Measurements from ENCODE around the gene MIA2. TPM values are rescaled to one million over a fixed set of nuclear protein-coding genes. Genes with fewer than 3 reads are reported as not detected.

Gene MIA2
- total and polyA plus RNA-seq, 9 donors: 13.3 to 22.9 (median 16.8) TPM

- Histone ChIP-seq H3K27ac (ENCODE audit: low read length) (no peak overlapping the region), H3K27me3 (ENCODE audit: control insufficient read depth, insufficient read depth, low read length) (no peaks in the 10 kb centered on the region), H3K36me3 (ENCODE audit: control insufficient read depth, insufficient read depth, low read length) (no peaks in the 10 kb centered on the region), H3K9me3 (replicated peaks; ENCODE audit: control insufficient read depth, low read depth, low read length) (no peaks in the 10 kb centered on the region), H3K4me1 (ENCODE audit: control insufficient read depth, insufficient read depth, low read length) (no peaks in the 10 kb centered on the region), H3K4me3 (ENCODE audit: low read length) (no peak overlapping the region)
- 100% methylated on average over 2 of the region's 4 CpGs for WGBS (ENCODE audit: insufficient coverage)
- DNase-seq: no peak
These were observed 147.7 kb downstream of the MIA2 start for GRCh38 chr14:39381366-39381765.

DNA sequence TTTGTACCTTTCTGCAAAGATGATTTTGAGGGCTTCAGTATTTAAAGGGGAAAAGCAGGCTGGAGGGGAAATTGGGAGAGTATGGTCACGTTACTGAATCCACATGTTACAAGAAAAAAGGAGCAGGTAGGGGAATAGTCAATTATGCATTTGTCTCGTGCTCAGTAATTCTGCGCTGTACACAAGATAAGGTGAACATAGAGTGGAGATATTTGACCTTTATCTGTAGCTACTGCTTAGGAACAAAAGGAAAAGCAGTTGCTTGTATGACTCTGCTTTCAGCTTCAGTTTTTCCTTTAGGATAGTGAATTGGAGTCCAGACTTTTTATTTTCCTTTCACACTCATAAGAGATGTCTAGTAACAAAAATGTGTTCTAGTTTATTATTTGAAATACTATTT, 148.7 kb downstream of the MIA2 start:
- H3K4me3 ChIP-seq (ENCODE audit: low read length): no peak overlapping the region
- H3K4me1 ChIP-seq (ENCODE audit: control insufficient read depth, insufficient read depth, low read length): no peaks in the 10 kb centered on the region
- DNase-seq: no peak
- no peaks in the 10 kb centered on the region for H3K27me3 ChIP-seq (ENCODE audit: control insufficient read depth, insufficient read depth, low read length)
- no peaks in the 10 kb centered on the region for H3K36me3 ChIP-seq (ENCODE audit: control insufficient read depth, insufficient read depth, low read length)
- no peaks in the 10 kb centered on the region for H3K9me3 ChIP-seq (replicated peaks; ENCODE audit: control insufficient read depth, low read depth, low read length)
- 84% methylated on average over 3 of the region's 3 CpGs for WGBS (ENCODE audit: insufficient coverage)
- H3K27ac ChIP-seq (ENCODE audit: low read length): no peak overlapping the region

- no peak for DNase-seq
- Histone ChIP-seq H3K27me3 (ENCODE audit: control insufficient read depth, insufficient read depth, low read length) (no peaks in the 10 kb centered on the region), H3K4me1 (ENCODE audit: control insufficient read depth, insufficient read depth, low read length) (no peaks in the 10 kb centered on the region), H3K9me3 (replicated peaks; ENCODE audit: control insufficient read depth, low read depth, low read length) (no peaks in the 10 kb centered on the region), H3K4me3 (ENCODE audit: low read length) (no peak overlapping the region), H3K27ac (ENCODE audit: low read length) (no peak overlapping the region), H3K36me3 (ENCODE audit: control insufficient read depth, insufficient read depth, low read length) (no peaks in the 10 kb centered on the region)
- WGBS (ENCODE audit: insufficient coverage): no CpG with 5 or more reads among the region's 1 CpG
These were observed 149.4 kb downstream of the MIA2 start for GRCh38 chr14:39383026-39383660.

- 43% methylated on average over 1 of the region's 1 CpG for WGBS (ENCODE audit: insufficient coverage)
These were observed 150.0 kb downstream of the MIA2 start for GRCh38 chr14:39383741-39384140.

DNA sequence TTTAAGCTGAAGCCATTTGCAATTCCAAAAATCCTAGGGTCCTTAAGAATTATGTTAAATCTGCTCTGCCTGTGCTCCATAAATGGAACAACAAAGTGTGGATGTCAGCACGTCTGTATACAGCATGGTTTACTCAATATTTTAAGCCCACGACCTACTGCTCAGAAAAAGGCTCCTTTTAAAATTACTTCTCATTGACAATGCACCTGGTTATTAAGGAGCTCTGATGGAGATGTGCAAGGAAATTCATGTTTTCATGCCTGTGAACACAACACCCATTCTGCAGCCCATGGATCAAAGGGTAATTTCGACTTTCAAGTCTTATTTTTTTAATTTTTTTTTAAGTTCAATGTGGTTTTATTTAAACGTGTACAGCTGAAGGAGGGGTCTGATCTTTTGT, 150.5 kb downstream of the MIA2 start:
- Histone ChIP-seq H3K27me3 (ENCODE audit: control insufficient read depth, insufficient read depth, low read length) (no peaks in the 10 kb centered on the region), H3K27ac (ENCODE audit: low read length) (no peak overlapping the region), H3K36me3 (ENCODE audit: control insufficient read depth, insufficient read depth, low read length) (no peaks in the 10 kb centered on the region), H3K4me1 (ENCODE audit: control insufficient read depth, insufficient read depth, low read length) (no peaks in the 10 kb centered on the region), H3K9me3 (replicated peaks; ENCODE audit: control insufficient read depth, low read depth, low read length) (no peaks in the 10 kb centered on the region), H3K4me3 (ENCODE audit: low read length) (no peak overlapping the region)
- WGBS (ENCODE audit: insufficient coverage): 72% methylated on average over 2 of the region's 4 CpGs
- no peak for DNase-seq

More at GRCh38 chr14:39383741-39384140, 150.0 kb downstream of the MIA2 start:
- Histone ChIP-seq H3K4me3 (ENCODE audit: low read length) (no peak overlapping the region), H3K27me3 (ENCODE audit: control insufficient read depth, insufficient read depth, low read length) (no peaks in the 10 kb centered on the region), H3K4me1 (ENCODE audit: control insufficient read depth, insufficient read depth, low read length) (no peaks in the 10 kb centered on the region), H3K36me3 (ENCODE audit: control insufficient read depth, insufficient read depth, low read length) (no peaks in the 10 kb centered on the region), H3K27ac (ENCODE audit: low read length) (no peak overlapping the region), H3K9me3 (replicated peaks; ENCODE audit: control insufficient read depth, low read depth, low read length) (no peaks in the 10 kb centered on the region)
- no peak for DNase-seq

- H3K27ac ChIP-seq (ENCODE audit: low read length): no peak overlapping the region
- H3K4me3 ChIP-seq (ENCODE audit: low read length): no peak overlapping the region
- no peaks in the 10 kb centered on the region for H3K27me3 ChIP-seq (ENCODE audit: control insufficient read depth, insufficient read depth, low read length)
- no CpG with 5 or more reads among the region's 1 CpG for WGBS (ENCODE audit: insufficient coverage)
- no peak for DNase-seq
- peaks cover 2% of the 10 kb centered on the region for H3K36me3 ChIP-seq (ENCODE audit: control insufficient read depth, insufficient read depth, low read length)
- no peaks in the 10 kb centered on the region for H3K4me1 ChIP-seq (ENCODE audit: control insufficient read depth, insufficient read depth, low read length)
- no peaks in the 10 kb centered on the region for H3K9me3 ChIP-seq (replicated peaks; ENCODE audit: control insufficient read depth, low read depth, low read length)
These were observed 159.6 kb downstream of the MIA2 start for GRCh38 chr14:39393289-39393688.

DNA sequence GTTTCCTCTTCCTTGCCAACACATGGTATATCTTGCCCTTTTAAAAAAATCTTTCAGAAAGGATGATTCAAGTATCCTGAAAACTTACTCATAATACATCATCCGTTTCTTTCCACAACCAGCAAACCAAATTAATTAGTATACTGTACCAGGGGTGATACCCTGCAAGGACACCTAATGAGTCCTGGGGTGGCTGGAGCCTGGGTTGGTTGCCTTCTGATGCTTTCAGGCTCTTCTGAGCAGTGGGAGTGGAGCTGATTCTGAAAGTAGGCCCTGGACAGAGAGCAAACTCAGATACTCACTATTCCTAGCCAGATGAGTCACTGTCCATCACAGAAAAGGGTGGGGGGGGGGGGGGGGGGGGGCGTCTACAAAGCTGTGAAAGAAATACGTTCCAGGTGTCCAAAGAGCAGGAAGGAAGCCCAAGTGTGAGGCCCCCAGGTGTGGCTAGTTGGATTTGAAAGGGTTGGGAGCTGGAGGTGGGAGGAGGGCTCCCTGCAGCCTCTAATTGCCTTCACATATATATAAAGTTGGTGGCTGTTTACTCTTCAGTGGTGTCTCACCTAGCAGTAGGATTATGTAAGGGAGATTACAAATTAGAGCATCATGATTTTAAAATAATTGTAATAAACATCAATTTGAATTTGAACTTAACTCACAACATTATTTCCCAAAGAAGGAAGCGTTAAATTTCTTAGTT, 162.0 kb downstream of the MIA2 start:
- no CpG with 5 or more reads among the region's 4 CpGs for WGBS (ENCODE audit: insufficient coverage)
- Histone ChIP-seq H3K9me3 (replicated peaks; ENCODE audit: control insufficient read depth, low read depth, low read length) (no peaks in the 10 kb centered on the region), H3K4me1 (ENCODE audit: control insufficient read depth, insufficient read depth, low read length) (no peaks in the 10 kb centered on the region), H3K27me3 (ENCODE audit: control insufficient read depth, insufficient read depth, low read length) (no peaks in the 10 kb centered on the region), H3K36me3 (ENCODE audit: control insufficient read depth, insufficient read depth, low read length) (peaks cover 4% of the 10 kb centered on the region), H3K27ac (ENCODE audit: low read length) (no peak overlapping the region), H3K4me3 (ENCODE audit: low read length) (no peak overlapping the region)
- no peak for DNase-seq

DNA sequence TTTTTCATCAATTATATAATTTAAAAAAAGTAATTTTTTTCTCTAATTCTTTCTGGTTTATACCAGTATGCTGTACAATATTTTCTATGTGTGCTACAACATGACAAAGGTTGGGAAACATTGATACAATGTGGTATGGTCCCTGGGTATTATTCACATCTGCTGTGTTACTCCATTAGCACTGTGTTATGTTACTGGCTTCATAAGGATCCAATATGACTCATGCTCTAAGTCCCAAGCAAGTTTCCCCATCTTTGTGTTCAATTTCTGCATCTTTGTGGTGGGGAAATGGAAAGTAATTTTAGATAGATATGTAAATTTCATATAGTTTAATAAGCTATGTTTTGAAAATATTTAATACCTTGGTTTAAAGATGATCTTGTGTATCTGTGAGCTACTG, 162.7 kb downstream of the MIA2 start:
- H3K27ac ChIP-seq (ENCODE audit: low read length): no peak overlapping the region

DNA sequence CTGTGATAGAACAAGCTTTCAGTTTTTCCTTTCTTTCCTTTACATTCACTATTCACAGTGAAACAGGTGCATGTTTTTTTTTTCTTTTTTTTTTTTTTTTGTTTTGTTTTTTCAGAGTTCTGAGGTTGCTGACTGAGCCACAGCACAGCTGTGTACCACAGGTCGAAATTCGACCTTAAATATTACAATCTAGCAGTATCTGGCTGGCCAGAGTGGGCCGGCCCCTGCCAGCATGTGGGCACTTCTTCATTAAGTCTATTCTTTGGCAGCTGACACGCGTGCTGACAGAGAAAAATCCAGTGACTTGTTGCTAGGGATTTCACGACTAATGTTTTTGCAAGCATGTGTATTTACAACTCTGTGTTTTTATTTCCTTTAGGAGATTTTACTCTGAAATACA, 164.7 kb downstream of the MIA2 start:
- DNase-seq: no peak
- Histone ChIP-seq H3K27me3 (ENCODE audit: control insufficient read depth, insufficient read depth, low read length) (no peaks in the 10 kb centered on the region), H3K27ac (ENCODE audit: low read length) (no peak overlapping the region), H3K4me3 (ENCODE audit: low read length) (no peak overlapping the region), H3K36me3 (ENCODE audit: control insufficient read depth, insufficient read depth, low read length) (peaks cover 8% of the 10 kb centered on the region), H3K9me3 (replicated peaks; ENCODE audit: control insufficient read depth, low read depth, low read length) (no peaks in the 10 kb centered on the region), H3K4me1 (ENCODE audit: control insufficient read depth, insufficient read depth, low read length) (no peaks in the 10 kb centered on the region)
- 70% methylated on average over 3 of the region's 6 CpGs for WGBS (ENCODE audit: insufficient coverage)

More for the DNA sequence above, 162.7 kb downstream of the MIA2 start:
- Histone ChIP-seq H3K27me3 (ENCODE audit: control insufficient read depth, insufficient read depth, low read length) (no peaks in the 10 kb centered on the region), H3K9me3 (replicated peaks; ENCODE audit: control insufficient read depth, low read depth, low read length) (no peaks in the 10 kb centered on the region), H3K4me3 (ENCODE audit: low read length) (no peak overlapping the region), H3K36me3 (ENCODE audit: control insufficient read depth, insufficient read depth, low read length) (peaks cover 6% of the 10 kb centered on the region), H3K4me1 (ENCODE audit: control insufficient read depth, insufficient read depth, low read length) (no peaks in the 10 kb centered on the region)
- no peak for DNase-seq

DNA sequence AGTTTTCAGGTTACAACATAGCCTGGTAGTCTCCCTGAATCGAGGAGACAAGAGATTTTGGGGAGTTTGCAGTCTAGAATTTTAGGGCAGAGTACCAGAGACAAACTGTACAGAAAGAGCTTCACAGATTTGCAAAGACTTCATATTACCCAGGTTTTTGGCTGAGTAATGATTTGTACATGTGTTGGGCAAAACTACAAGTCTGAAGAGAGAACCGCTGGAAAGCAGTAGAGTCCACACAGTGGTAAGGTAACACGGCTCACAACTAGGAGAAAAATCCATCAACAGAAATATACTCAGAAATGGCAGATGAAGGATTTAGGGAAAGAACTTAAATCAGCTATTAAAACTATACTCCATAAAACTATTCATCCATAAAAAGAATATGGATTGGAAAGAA, 172.8 kb downstream of the MIA2 start:
- Histone ChIP-seq H3K9me3 (replicated peaks; ENCODE audit: control insufficient read depth, low read depth, low read length) (peaks cover 7% of the 10 kb centered on the region), H3K36me3 (ENCODE audit: control insufficient read depth, insufficient read depth, low read length) (peaks cover under 1% of the 10 kb centered on the region), H3K27me3 (ENCODE audit: control insufficient read depth, insufficient read depth, low read length) (no peaks in the 10 kb centered on the region), H3K27ac (ENCODE audit: low read length) (no peak overlapping the region), H3K4me1 (ENCODE audit: control insufficient read depth, insufficient read depth, low read length) (no peaks in the 10 kb centered on the region), H3K4me3 (ENCODE audit: low read length) (no peak overlapping the region)
- peak; percentile 31 for DNase-seq
- WGBS (ENCODE audit: insufficient coverage): no CpG with 5 or more reads among the region's 3 CpGs

Measured in muscle of leg (tissue), 11 donors.